ENCODE measurements around the gene TPRA1.

TPRA1 gene

DNA sequence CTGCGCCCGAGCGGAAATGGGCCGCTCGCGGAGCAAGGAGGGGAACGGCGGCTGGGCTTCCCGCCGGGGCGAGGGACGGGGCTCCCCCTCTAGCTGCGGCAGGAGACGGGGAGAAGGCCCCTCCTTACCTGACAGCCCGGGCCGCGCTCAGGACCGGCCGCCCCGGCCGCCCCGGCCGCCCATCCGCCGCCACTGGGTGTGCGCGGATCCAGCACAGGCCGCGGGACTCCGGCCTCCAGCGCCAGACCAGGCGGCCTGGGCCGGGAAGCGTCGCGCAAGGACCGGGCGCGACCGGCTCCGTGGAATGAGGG is 296 bp downstream of the TPRA1 start:
- DNase-seq (ENCODE audit: low spot score) = no peak

DNA sequence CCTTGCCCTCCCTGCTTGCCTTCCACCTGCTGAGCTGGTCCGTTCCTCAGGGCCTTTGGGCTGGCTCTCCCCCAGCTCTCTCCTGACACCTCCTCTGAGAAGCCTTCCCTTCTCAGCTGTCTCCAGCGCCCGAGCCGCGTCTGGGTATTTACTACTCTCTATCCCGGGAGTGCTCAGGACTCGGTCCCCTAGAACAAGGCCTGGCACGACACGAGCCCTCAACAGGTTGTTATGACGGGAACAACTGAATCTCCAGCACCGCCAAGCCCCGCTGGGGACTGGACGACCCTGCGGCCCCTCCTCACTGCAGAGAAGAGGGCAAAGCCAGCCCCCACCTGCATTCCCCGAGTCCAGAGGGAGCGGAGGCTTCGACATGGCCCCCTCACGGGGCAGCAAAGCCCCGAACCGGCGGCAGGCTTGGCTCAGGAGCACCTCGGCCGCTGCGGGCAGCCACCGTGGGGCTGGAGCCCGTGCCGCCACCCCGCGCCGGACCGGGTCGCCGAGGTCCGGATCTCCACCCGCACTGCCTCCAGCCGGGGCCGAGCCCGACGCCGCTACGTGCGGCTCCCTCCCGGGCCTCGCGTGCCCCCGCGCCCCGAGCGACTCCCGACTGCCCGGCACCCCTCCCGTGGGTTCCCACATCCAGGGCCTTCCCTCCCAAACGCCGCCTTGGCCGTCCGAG is 792 bp downstream of the TPRA1 start:
- DNase-seq (ENCODE audit: low spot score) = no peak

- no peak for DNase-seq (ENCODE audit: low spot score)
These were observed 1.5 kb downstream of the TPRA1 start for GRCh38 chr3:127588806-127589577.

- DNase-seq (ENCODE audit: low spot score) = no peak
These were observed 2.7 kb downstream of the TPRA1 start for GRCh38 chr3:127587876-127588275.

- no peak for DNase-seq (ENCODE audit: low spot score)
These were observed 4.6 kb downstream of the TPRA1 start for GRCh38 chr3:127585813-127586413.

DNA sequence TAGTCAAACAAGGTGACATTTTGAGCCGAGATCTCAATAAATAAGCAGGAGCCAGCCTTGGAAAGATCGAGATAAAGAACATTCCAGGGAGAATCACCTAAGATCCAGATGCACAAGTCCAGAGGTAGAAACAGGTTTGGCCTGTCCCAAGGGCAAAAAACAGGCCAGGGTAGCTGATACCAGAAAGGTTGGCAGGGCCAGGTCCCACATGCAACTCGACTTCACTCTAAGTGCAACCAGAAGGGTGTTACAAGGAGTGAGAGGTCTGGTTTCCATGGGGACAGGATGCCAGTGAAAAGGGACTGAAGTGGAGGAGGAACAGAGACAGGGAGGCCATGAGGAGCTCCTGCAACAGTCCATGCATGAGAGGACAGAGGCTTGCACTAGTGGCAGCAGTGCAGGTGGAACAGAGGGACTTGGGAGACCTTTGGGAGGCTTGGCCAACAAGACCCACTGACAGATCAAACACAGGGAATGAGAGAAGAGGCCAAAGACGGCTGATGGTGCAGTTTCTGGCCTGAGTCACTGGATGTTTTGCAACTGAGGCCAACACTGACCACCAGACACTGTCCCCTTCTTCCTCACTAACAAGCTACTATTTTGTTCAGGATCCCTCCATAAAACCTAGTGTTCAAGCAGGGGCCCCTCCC is 5.2 kb downstream of the TPRA1 start:
- DNase-seq (ENCODE audit: low spot score) = no peak

DNA sequence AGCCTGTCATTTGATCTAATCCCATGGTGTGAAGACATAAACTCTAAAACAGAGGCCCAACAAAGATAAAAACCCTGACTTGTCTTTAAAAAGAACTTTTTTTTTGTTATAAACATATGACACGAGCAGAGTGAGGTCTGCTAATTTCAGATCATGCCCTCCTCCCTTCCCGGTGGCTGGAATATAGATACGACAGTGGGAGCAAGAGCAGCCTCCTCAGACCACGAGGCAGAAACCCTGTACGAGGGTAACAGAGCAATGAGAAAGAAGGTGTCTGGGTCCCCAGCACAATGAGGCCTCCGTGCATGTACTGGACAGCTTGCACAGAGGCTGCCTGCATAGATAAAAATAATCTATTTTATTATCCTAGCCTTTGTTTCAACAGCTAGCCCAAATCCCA is 5.8 kb downstream of the TPRA1 start:
- no peak for DNase-seq (ENCODE audit: low spot score)

- DNase-seq (ENCODE audit: low spot score) = no peak
These were observed 10.0 kb downstream of the TPRA1 start for GRCh38 chr3:127580327-127581060.

GRCh38 chr3:127578802-127579201 is 11.7 kb downstream of the TPRA1 start:
- DNase-seq (ENCODE audit: low spot score) = no peak

GRCh38 chr3:127578168-127578567 is 12.4 kb downstream of the TPRA1 start:
- no peak for DNase-seq (ENCODE audit: low spot score)

- no peak for DNase-seq (ENCODE audit: low spot score)
These were observed 13.1 kb downstream of the TPRA1 start for GRCh38 chr3:127577448-127577847.

- DNase-seq (ENCODE audit: low spot score) = peak; percentile 86
These were observed 15.4 kb downstream of the TPRA1 start for GRCh38 chr3:127574880-127575878.

GRCh38 chr3:127573912-127574311 is 16.6 kb downstream of the TPRA1 start:
- DNase-seq (ENCODE audit: low spot score) = no peak

DNA sequence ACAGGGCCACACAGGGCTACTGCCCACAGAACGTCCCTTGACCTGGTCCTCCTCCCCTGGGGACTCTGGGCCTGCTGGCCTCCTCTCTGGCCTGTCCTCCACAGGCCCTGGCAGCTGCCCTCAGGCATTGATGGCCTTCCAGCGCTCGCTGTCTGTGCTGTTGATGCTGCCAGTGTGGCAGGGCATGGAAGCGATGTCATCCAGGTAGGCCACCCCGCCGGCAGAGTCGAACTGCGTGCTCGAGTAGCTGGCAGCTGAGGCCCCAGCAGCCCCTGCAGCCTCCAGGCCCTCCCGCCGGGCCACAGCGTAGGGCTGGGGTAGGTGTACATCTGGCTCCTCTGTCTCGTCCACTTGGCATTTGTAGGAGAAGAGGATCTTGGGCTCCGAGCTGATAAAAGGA is 17.1 kb downstream of the TPRA1 start:
- no peak for DNase-seq (ENCODE audit: low spot score)

DNA sequence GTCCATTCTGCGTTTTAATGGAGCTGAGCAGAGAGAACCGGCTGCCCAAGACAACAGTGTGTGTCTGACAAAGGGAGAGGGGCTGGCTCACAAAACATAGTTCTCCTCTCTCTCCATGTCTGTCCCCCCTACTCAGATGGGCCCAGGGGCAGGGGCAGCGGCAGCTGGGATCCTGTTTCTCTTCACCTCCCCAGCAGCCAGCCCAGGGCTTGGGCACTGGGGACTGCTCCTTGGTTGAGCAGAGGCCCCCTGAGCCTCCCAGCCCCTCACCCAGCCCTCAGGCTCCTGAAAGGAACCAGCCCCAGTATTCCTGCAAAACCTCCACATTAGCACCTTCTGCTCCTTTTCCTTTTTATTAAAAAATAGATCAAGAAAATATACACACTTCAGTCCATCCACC is 17.8 kb downstream of the TPRA1 start:
- no peak for DNase-seq (ENCODE audit: low spot score)

GRCh38 chr3:127572186-127572585 is 18.3 kb downstream of the TPRA1 start:
- DNase-seq (ENCODE audit: low spot score) = no peak

DNA sequence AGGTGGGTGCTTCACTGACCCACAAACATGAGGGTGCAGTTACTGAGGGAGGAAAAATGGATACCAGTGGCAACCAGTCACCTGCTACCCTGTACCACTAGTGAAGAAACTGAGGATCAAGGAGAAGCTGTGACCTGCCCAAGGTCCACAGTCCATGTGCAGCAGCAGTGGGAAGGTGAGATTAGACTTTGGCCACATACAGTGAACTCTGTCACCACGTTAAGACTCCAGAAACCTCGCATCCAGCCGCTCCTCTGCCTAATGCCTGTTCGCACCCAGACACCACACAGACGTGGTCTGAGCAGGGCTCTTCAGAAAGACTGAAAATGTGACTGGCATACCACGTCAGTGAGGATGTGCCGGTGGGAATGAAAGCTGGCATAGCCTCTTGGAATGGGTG is 20.0 kb downstream of the TPRA1 start:
- DNase-seq (ENCODE audit: low spot score) = no peak

GRCh38 chr3:127569160-127569559 is 21.4 kb downstream of the TPRA1 start:
- no peak for DNase-seq (ENCODE audit: low spot score)

GRCh38 chr3:127568586-127568985 is 21.9 kb downstream of the TPRA1 start:
- DNase-seq (ENCODE audit: low spot score) = no peak

- DNase-seq (ENCODE audit: low spot score) = no peak
These were observed 23.7 kb downstream of the TPRA1 start for GRCh38 chr3:127566833-127567232.

DNA sequence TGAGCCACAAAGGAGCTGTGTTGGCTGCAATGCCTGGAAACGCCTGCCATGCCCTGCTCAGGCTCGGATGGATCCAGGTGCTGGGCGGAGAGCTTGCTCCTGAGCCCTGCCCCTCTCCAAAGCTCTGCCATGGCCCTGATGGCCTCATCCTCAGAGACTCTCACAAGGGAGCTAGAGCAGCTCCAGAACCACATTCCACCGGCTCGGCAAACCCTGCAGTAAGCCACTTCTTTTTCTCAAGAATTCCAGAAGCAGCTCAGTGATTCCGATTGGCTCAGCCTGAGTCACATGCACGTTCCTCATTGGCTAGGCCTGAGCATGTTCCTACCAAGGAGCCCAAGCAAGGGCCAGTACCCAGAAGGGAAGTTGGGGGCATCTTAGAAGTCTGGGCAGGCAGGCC is 24.8 kb downstream of the TPRA1 start:
- DNase-seq (ENCODE audit: low spot score) = no peak

All from CD4-positive, alpha-beta T cell treated with Interleukin-6 at 100 ng/mL for 8 hours (primary cell).